ENCODE results near the gene GABPA.

GABPA gene

DNA sequence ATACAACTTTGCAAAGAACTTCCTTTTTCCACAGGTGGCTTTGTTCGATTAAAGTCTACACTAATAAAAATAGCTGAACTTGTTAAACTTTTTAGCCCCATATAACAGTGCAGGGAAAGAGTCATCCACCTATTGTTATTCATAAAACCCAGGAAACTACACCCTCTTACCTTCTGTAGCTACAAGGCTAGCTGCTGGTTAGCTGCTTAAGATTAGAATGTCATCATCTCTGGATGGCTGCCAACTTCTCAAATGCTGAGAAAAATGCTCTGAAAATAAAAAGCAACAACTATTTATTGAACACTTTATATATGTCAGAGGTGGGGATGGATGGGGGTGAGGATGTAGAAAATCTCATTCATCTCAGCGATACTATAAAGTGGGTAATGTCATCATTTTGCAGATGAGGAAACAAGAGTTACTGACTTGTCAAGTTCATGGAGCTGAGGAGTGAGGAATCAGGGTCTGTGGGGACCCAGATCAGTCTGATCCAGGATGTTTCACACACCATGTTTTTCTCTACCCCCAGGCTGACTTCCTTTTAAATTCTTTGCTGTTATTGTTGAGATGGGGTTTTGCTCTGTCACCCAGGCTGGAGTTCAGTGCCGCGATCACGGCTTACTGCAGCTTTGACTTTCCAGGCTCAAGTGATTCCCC, 17.2 kb upstream of the GABPA start:
- no peak for DNase-seq (ENCODE audit: low read depth, low spot score)
- TF ChIP-seq, protein P1, sequence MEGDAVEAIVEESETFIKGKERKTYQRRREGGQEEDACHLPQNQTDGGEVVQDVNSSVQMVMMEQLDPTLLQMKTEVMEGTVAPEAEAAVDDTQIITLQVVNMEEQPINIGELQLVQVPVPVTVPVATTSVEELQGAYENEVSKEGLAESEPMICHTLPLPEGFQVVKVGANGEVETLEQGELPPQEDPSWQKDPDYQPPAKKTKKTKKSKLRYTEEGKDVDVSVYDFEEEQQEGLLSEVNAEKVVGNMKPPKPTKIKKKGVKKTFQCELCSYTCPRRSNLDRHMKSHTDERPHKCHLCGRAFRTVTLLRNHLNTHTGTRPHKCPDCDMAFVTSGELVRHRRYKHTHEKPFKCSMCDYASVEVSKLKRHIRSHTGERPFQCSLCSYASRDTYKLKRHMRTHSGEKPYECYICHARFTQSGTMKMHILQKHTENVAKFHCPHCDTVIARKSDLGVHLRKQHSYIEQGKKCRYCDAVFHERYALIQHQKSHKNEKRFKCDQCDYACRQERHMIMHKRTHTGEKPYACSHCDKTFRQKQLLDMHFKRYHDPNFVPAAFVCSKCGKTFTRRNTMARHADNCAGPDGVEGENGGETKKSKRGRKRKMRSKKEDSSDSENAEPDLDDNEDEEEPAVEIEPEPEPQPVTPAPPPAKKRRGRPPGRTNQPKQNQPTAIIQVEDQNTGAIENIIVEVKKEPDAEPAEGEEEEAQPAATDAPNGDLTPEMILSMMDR (IDR thresholded peaks at IDR 0.05; ENCODE audit: insufficient read depth, low read length, missing control alignments) = no peak
- POLR2A ChIA-PET = no interaction called here
- no peak overlapping the region for H3K4me3 ChIP-seq (ENCODE audit: low read depth, low read length)
- CTCF ChIA-PET = interaction anchor here (1.2 to 7.3 kb wide), 4 partner anchors 10 to 109 kb away, joined by 4 to 39 read pairs (median 16); no protein-coding TSS in a partner anchor

- ChIA-PET CTCF (interaction anchor here (0.9 to 7.3 kb wide), 4 partner anchors 13 to 114 kb away, joined by 4 to 39 read pairs (median 7); partner anchors contain the start of genes ATP5PF and GABPA), POLR2A (no interaction called here)
- TF ChIP-seq, protein P1 (IDR thresholded peaks at IDR 0.05; ENCODE audit: insufficient read depth, low read length, missing control alignments) = no peak
- no peak for DNase-seq (ENCODE audit: low read depth, low spot score)
- no peak overlapping the region for H3K4me3 ChIP-seq (ENCODE audit: low read depth, low read length)
These were observed 12.8 kb upstream of the GABPA start for GRCh38 chr21:25721987-25722386.

GRCh38 chr21:25722631-25723030, 12.1 kb upstream of the GABPA start:
- no peak for DNase-seq (ENCODE audit: low read depth, low spot score)
- no peak overlapping the region for H3K4me3 ChIP-seq (ENCODE audit: low read depth, low read length)
- CTCF ChIA-PET = interaction anchor here (0.9 to 7.3 kb wide), 3 partner anchors 14 to 114 kb away, joined by 4 to 39 read pairs (median 8); no protein-coding TSS in a partner anchor
- TF ChIP-seq, protein P1 (IDR thresholded peaks at IDR 0.05; ENCODE audit: insufficient read depth, low read length, missing control alignments) = no peak
- POLR2A ChIA-PET = no interaction called here

DNA sequence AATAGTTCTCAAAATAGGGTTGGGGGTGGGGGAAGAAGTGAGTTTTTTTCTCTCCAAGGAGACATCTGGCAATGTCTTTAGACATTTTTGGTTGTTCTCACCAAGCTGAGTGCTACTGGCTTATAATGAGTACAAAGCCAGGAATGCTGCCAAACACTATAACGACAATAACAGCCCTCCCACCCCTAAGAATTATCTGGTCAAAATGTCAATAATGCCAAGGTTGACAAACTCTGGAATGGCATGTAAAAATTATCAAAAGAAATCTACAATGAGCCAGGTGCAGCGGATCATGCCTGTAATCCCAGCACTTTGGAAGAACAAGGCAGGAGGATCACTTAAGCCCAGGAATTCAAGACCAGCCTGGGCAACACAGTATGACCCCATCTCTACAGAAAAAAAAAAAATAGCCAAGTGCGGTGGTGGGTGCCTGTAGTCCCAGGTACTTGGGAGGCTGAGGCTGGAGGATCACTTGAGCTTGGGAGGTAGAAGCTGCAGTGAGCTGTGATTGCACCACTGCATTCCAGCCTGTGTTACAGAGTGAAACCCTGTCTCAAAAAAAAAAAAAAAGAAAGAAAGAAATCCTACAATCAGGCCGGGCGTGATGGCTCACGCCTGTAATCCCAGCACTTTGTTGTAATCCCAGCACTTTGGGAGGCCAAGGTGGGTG, 2.5 kb upstream of the GABPA start:
- POLR2A ChIA-PET = no interaction called here
- H3K4me3 ChIP-seq (ENCODE audit: low read depth, low read length) = no peak overlapping the region
- CTCF ChIA-PET = interaction anchor here (0.5 to 1.6 kb wide), 3 partner anchors 32 to 989 kb away, joined by 3 to 11 read pairs (median 3); no protein-coding TSS in a partner anchor
- TF ChIP-seq, protein P1 (IDR thresholded peaks at IDR 0.05; ENCODE audit: insufficient read depth, low read length, missing control alignments) = no peak
- no peak for DNase-seq (ENCODE audit: low read depth, low spot score)

GRCh38 chr21:25733859-25734653, 716 bp upstream of the GABPA start:
- TF ChIP-seq, protein P1 (IDR thresholded peaks at IDR 0.05; ENCODE audit: insufficient read depth, low read length, missing control alignments) = no peak
- H3K4me3 ChIP-seq (ENCODE audit: low read depth, low read length) = peak overlapping the region; percentile 97
- ChIA-PET POLR2A (interaction anchor here (0.9 kb wide), 1 partner anchor 34 kb away, joined by 4 read pairs; no protein-coding TSS in a partner anchor), CTCF (interaction anchor here (1.0 to 2.3 kb wide), 4 partner anchors 13 to 127 kb away, joined by 3 to 18 read pairs (median 4); no protein-coding TSS in a partner anchor)
- no peak for DNase-seq (ENCODE audit: low read depth, low spot score)
